Stimulated activated CD4-positive, alpha-beta T cell treated with anti-CD3 and anti-CD28 coated beads, Interleukin-2, amount 100 ng/mL, for 48 hours (primary cell): ENCODE data around the gene DOK7.
"Not testable (repeated sequence)": the region's sequence is repeated elsewhere in the genome, so short reads cannot be mapped to it uniquely, and the experiment has no call there.

Experiments used
- DNase-seq, 2 donors: peaks; one replicate each; pipeline ENCODE4 v3.0.0-alpha.2; 2020

Gene DOK7

GRCh38 chr4:3443750-3444309 is 19.3 kb upstream of the DOK7 start:
- DNase-seq = no peak

- DNase-seq = no peak
Measured at GRCh38 chr4:3444351-3445110, 18.6 kb upstream of the DOK7 start.

- no peak for DNase-seq
Measured at GRCh38 chr4:3445111-3445820, 17.8 kb upstream of the DOK7 start.

GRCh38 chr4:3445829-3446545 is 17.1 kb upstream of the DOK7 start:
- DNase-seq = no peak

- DNase-seq = no peak
Measured at GRCh38 chr4:3446631-3447320, 16.3 kb upstream of the DOK7 start.

- no peak for DNase-seq
Measured at GRCh38 chr4:3447431-3448395, 15.4 kb upstream of the DOK7 start.

GRCh38 chr4:3449047-3449573 is 14.0 kb upstream of the DOK7 start:
- no peak for DNase-seq

- DNase-seq = no peak
Measured at GRCh38 chr4:3449574-3450534, 13.3 kb upstream of the DOK7 start.

GRCh38 chr4:3450643-3451042 is 12.5 kb upstream of the DOK7 start:
- DNase-seq = no peak

GRCh38 chr4:3451956-3452355 is 11.2 kb upstream of the DOK7 start:
- no peak for DNase-seq

GRCh38 chr4:3452376-3452775 is 10.7 kb upstream of the DOK7 start:
- DNase-seq = no peak

- DNase-seq = not testable (repeated sequence)
Measured at GRCh38 chr4:3455596-3455995, 7.5 kb upstream of the DOK7 start.

GRCh38 chr4:3458371-3458770 is 4.7 kb upstream of the DOK7 start:
- no peak for DNase-seq

GRCh38 chr4:3459156-3459555 is 4.0 kb upstream of the DOK7 start:
- not testable (repeated sequence) for DNase-seq

GRCh38 chr4:3460926-3461325 is 2.2 kb upstream of the DOK7 start:
- DNase-seq = no peak

GRCh38 chr4:3461515-3462291 is 1.4 kb upstream of the DOK7 start:
- no peak for DNase-seq

- no peak for DNase-seq
Measured at GRCh38 chr4:3462321-3462789, 751 bp upstream of the DOK7 start.

GRCh38 chr4:3463556-3464348 is 646 bp downstream of the DOK7 start:
- no peak for DNase-seq
